Ascending aorta (tissue), 2 donors: ENCODE measurements around the gene FRMD3. TPM values are rescaled to one million over a fixed set of nuclear protein-coding genes. Genes with fewer than 3 reads are reported as not detected.

Experiments
- DNase-seq, 2 donors: peaks; one replicate each; pipeline ENCODE4 v3.0.0-alpha.2; 2019; ENCODE audit warnings: low spot score in 2 of 2
- H3K27ac ChIP-seq, 2 donors: fragments of 200-600 bp; sonication (generic); one replicate each; pipeline ENCODE4 v1.5.1; 2016 to 2017; ENCODE audit warnings: mild to moderate bottlenecking in 1 of 2
- H3K27me3 ChIP-seq: fragments of 200-600 bp; sonication (generic); one replicate; pipeline ENCODE4 v1.5.1; 2017
- H3K36me3 ChIP-seq, 2 donors: fragments of 200-600 bp; sonication (generic); one replicate each; pipeline ENCODE4 v1.5.1; 2016
- H3K4me1 ChIP-seq, 2 donors: fragments of 200-600 bp; sonication (generic); one replicate each; pipeline ENCODE4 v1.5.1; 2016 to 2017; ENCODE audit warnings: mild to moderate bottlenecking in 1 of 2
- H3K4me3 ChIP-seq, 2 donors: fragments of 200-600 bp; sonication (generic); one replicate each; pipeline ENCODE4 v1.5.1; 2016 to 2017; ENCODE audit warnings: mild to moderate bottlenecking in 1 of 2
- H3K9me3 ChIP-seq, 2 donors: fragments of 200-600 bp; sonication (generic); one replicate each; pipeline ENCODE4 v1.5.1; 2016
- CTCF ChIP-seq, 3 experiments: fragments of 200-600 bp in 2 of 3; fragments of 450-650 bp in 1 of 3; sonication (generic) in 2 of 3; IDR thresholded peaks; one replicate each; pipeline ENCODE4 v1.5.1; 2016 to 2019; ENCODE audit warnings: antibody characterized with exemption in 3 of 3, mild to moderate bottlenecking in 1 of 3, moderate library complexity in 1 of 3
- intact Hi-C: fragments of 100-400 bp; cut with DNase I; formaldehyde crosslinking; loops from one replicate; pipeline ENCODE4 v1.15.1; 2023
- total RNA-seq: library from RNA; depleted of rRNA; stranded (reverse); fragments of >200 nt; gene quantifications from one replicate; pipeline ENCODE4 v1.1.0, GENCODE V29; 2016

FRMD3 gene
- total RNA-seq, 1 donor from 2014 or later: 8.5 TPM

- H3K4me3 ChIP-seq: no peak overlapping the region
- H3K36me3 ChIP-seq: no peaks in the 10 kb centered on the region
- no peak for DNase-seq
- no peaks in the 10 kb centered on the region for H3K9me3 ChIP-seq
- H3K27ac ChIP-seq: no peak overlapping the region
- no peak for TF ChIP-seq CTCF (IDR thresholded peaks at IDR 0.05)
- intact Hi-C loops: no loop called here
- no peaks in the 10 kb centered on the region for H3K4me1 ChIP-seq
- no peaks in the 10 kb centered on the region for H3K27me3 ChIP-seq
Measured at GRCh38 chr9:83383034-83383433, 155.2 kb downstream of the FRMD3 start.

- Histone ChIP-seq H3K36me3 (no peaks in the 10 kb centered on the region), H3K27ac (no peak overlapping the region), H3K4me1 (no peaks in the 10 kb centered on the region), H3K9me3 (no peaks in the 10 kb centered on the region), H3K4me3 (no peak overlapping the region), H3K27me3 (no peaks in the 10 kb centered on the region)
- no peak for DNase-seq
- TF ChIP-seq CTCF (IDR thresholded peaks at IDR 0.05): no peak
- intact Hi-C loops: no loop called here
Measured at GRCh38 chr9:83382421-83382820, 155.8 kb downstream of the FRMD3 start.

GRCh38 chr9:83379045-83379444 is 159.2 kb downstream of the FRMD3 start:
- intact Hi-C loops: no loop called here
- no peaks in the 10 kb centered on the region for H3K9me3 ChIP-seq
- no peak overlapping the region for H3K4me3 ChIP-seq
- no peaks in the 10 kb centered on the region for H3K4me1 ChIP-seq
- TF ChIP-seq CTCF (IDR thresholded peaks at IDR 0.05): no peak
- no peak for DNase-seq
- H3K27me3 ChIP-seq: no peaks in the 10 kb centered on the region
- H3K36me3 ChIP-seq: no peaks in the 10 kb centered on the region
- no peak overlapping the region for H3K27ac ChIP-seq

- DNase-seq: no peak
- no peaks in the 10 kb centered on the region for H3K9me3 ChIP-seq
- no peaks in the 10 kb centered on the region for H3K36me3 ChIP-seq
- TF ChIP-seq CTCF (IDR thresholded peaks at IDR 0.05): no peak
- no peak overlapping the region for H3K27ac ChIP-seq
- no peaks in the 10 kb centered on the region for H3K4me1 ChIP-seq
- H3K4me3 ChIP-seq: no peak overlapping the region
- intact Hi-C loops: no loop called here
- no peaks in the 10 kb centered on the region for H3K27me3 ChIP-seq
Measured at GRCh38 chr9:83372957-83373356, 165.2 kb downstream of the FRMD3 start.

- Histone ChIP-seq H3K27me3 (no peaks in the 10 kb centered on the region), H3K4me1 (peaks cover 0 to 3% of the 10 kb centered on the region in 2 donors), H3K9me3 (no peaks in the 10 kb centered on the region), H3K27ac (no peak overlapping the region), H3K4me3 (no peak overlapping the region), H3K36me3 (no peaks in the 10 kb centered on the region)
- DNase-seq: no peak
- intact Hi-C loops: loop anchor here (10.0 kb wide), 1 partner anchor 77 kb away; no protein-coding TSS in a partner anchor
- no peak for TF ChIP-seq CTCF (IDR thresholded peaks at IDR 0.05)
Measured at GRCh38 chr9:83367326-83367725, 170.9 kb downstream of the FRMD3 start.
